Uterus (tissue), 2 donors: ENCODE data around the gene DNAJC19.

Experiments used
- CTCF ChIP-seq, 4 experiments: fragments of 200-600 bp in 2 of 4; fragments of 450-650 bp in 2 of 4; sonication (generic) in 2 of 4; IDR thresholded peaks; one replicate each; pipeline ENCODE4 v1.5.1; 2016 to 2019; ENCODE audit warnings: antibody characterized with exemption in 4 of 4, mild to moderate bottlenecking in 2 of 4, moderate library complexity in 1 of 4
- POLR2A ChIP-seq, 2 donors: fragments of 450-650 bp; IDR thresholded peaks; one replicate each; pipeline ENCODE4 v1.6.1; 2016; ENCODE audit warnings: antibody characterized with exemption in 2 of 2, mild to moderate bottlenecking in 1 of 2, moderate library complexity in 1 of 2

GRCh38 chr3:180987344-180987743 is 2.2 kb downstream of the DNAJC19 start:
- TF ChIP-seq CTCF (IDR thresholded peaks at IDR 0.05) (no peak), POLR2A (IDR thresholded peaks at IDR 0.05) (no peak)
